ENCODE results near the gene ACOX2.

GRCh38 chr3:58495101-58495500 lies 41.9 kb downstream of the ACOX2 start:
- TF ChIP-seq MAX (IDR thresholded peaks at IDR 0.05) (no peak), ATF3 (IDR thresholded peaks at IDR 0.05) (no peak), POLR2A (IDR thresholded peaks at IDR 0.05; ENCODE audit: borderline replicate concordance, extremely low read depth, insufficient read depth, insufficient read length) (no peak), EZH2 (IDR thresholded peaks at IDR 0.05) (no peak), SIN3A (IDR thresholded peaks at IDR 0.05; ENCODE audit: low read depth) (no peak), POLR2AphosphoS5 (IDR thresholded peaks at IDR 0.05; ENCODE audit: low read depth, low read length) (no peak)
- TF ChIP-seq, protein P1, sequence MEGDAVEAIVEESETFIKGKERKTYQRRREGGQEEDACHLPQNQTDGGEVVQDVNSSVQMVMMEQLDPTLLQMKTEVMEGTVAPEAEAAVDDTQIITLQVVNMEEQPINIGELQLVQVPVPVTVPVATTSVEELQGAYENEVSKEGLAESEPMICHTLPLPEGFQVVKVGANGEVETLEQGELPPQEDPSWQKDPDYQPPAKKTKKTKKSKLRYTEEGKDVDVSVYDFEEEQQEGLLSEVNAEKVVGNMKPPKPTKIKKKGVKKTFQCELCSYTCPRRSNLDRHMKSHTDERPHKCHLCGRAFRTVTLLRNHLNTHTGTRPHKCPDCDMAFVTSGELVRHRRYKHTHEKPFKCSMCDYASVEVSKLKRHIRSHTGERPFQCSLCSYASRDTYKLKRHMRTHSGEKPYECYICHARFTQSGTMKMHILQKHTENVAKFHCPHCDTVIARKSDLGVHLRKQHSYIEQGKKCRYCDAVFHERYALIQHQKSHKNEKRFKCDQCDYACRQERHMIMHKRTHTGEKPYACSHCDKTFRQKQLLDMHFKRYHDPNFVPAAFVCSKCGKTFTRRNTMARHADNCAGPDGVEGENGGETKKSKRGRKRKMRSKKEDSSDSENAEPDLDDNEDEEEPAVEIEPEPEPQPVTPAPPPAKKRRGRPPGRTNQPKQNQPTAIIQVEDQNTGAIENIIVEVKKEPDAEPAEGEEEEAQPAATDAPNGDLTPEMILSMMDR (IDR thresholded peaks at IDR 0.05 in 2 of 3, conservative IDR thresholded peaks at IDR 0.05 in 1 of 3; ENCODE audit: borderline replicate concordance in 1 of 3, insufficient read depth in 1 of 3, low read depth in 2 of 3, low read length in 2 of 3): no peak
